Breast epithelium (tissue), 4 donors: ENCODE results near the gene NUMB. TPM values are rescaled to one million over a fixed set of nuclear protein-coding genes. Genes with fewer than 3 reads are reported as not detected.

Experiments
- DNase-seq, 2 donors: peaks; one replicate each; pipeline ENCODE4 v3.0.0-alpha.2; 2019; ENCODE audit warnings: low spot score in 2 of 2
- H3K27ac ChIP-seq, 2 donors: fragments of 200-600 bp; sonication (generic) in 1 of 2; one replicate each; pipeline ENCODE4 v1.5.1; 2016 to 2019; ENCODE audit warnings: mild to moderate bottlenecking in 1 of 2
- H3K27me3 ChIP-seq, 2 donors: fragments of 200-600 bp; sonication (generic) in 1 of 2; one replicate each; pipeline versions ENCODE4 v1.5.1 to v1.6.0; 2017 to 2019; ENCODE audit warnings: control low read depth in 1 of 2, mild to moderate bottlenecking in 1 of 2
- H3K36me3 ChIP-seq: fragments of 200-600 bp; one replicate; pipeline ENCODE4 v1.5.1; 2019
- H3K4me1 ChIP-seq, 2 donors: fragments of 200-600 bp; sonication (generic); one replicate each; pipeline ENCODE4 v1.5.1; 2016 to 2019; ENCODE audit warnings: control low read depth in 1 of 2
- H3K4me3 ChIP-seq, 3 donors: fragments of 200-600 bp; sonication (generic); 1 replicate in 2 of 3; 2 replicates in 1 of 3; pipeline ENCODE4 v1.5.1; 2016 to 2019; ENCODE audit warnings: mild to moderate bottlenecking in 3 of 3, moderate library complexity in 2 of 3
- H3K9me3 ChIP-seq, 2 donors: fragments of 200-600 bp; sonication (generic) in 1 of 2; one replicate each; pipeline ENCODE4 v1.5.1; 2016 to 2019; ENCODE audit warnings: control low read depth in 1 of 2
- CTCF ChIP-seq, 3 donors: fragments of 450-650 bp; IDR thresholded peaks; one replicate each; pipeline ENCODE4 v1.5.1; 2016 to 2017; ENCODE audit warnings: antibody characterized with exemption in 3 of 3, mild to moderate bottlenecking in 3 of 3, moderate library complexity in 3 of 3
- POLR2A ChIP-seq: fragments of 450-650 bp; IDR thresholded peaks from one replicate; pipeline ENCODE4 v1.6.1; 2016; ENCODE audit warnings: antibody characterized with exemption, mild to moderate bottlenecking, moderate library complexity
- POLR2AphosphoS5 ChIP-seq, 3 donors: sonication (generic); formaldehyde crosslinking; IDR thresholded peaks; one replicate each; pipeline ENCODE4 v1.6.1; 2017; ENCODE audit warnings: antibody characterized with exemption in 3 of 3
- intact Hi-C: fragments of 100-400 bp; cut with DNase I; formaldehyde crosslinking; loops from one replicate; pipeline ENCODE4 v1.15.1; 2023; ENCODE audit warnings: low total_unique reads
- total RNA-seq, 3 donors: library from RNA; depleted of rRNA; stranded (reverse); fragments of >200 nt; gene quantifications; one replicate each; pipeline ENCODE4 v1.1.0, GENCODE V29; 2016

NUMB gene
- total RNA-seq, 3 donors from 2014 or later = 49.6 to 84.0 (median 61.6) TPM

DNA sequence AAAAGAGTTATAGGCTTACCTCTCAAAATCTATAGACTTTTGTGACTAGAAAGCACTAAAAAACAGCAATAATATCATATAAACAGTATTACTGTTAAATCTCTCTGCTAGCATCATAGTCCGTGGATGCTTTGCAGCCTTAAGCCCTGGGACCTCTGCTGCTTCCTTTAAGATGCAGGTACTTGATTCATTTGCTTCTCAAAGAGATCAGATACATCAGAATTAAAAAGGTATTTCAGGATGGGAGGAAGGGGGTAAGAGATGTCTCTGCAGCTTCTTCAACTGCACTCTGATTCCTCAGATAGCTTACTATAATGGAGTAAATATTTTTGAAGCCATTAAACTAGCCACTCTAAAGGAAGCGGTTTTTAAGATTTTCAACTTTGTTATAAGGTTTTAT is 171.7 kb downstream of the NUMB start:
- no peaks in the 10 kb centered on the region for H3K4me1 ChIP-seq
- TF ChIP-seq POLR2AphosphoS5 (IDR thresholded peaks at IDR 0.05) (no peak), CTCF (IDR thresholded peaks at IDR 0.05) (no peak), POLR2A (no peak)
- H3K9me3 ChIP-seq = no peaks in the 10 kb centered on the region
- H3K27ac ChIP-seq = no peak overlapping the region
- intact Hi-C loops = loop anchor here (10.0 kb wide), 1 partner anchor 52 kb away; the partner anchor contains the start of gene PAPLN
- no peak for DNase-seq
- H3K36me3 ChIP-seq = peaks cover under 1% of the 10 kb centered on the region
- H3K27me3 ChIP-seq = no peaks in the 10 kb centered on the region
- no peak overlapping the region for H3K4me3 ChIP-seq

GRCh38 chr14:73285979-73286378 is 172.4 kb downstream of the NUMB start:
- Histone ChIP-seq H3K4me1 (no peaks in the 10 kb centered on the region), H3K4me3 (no peak overlapping the region), H3K36me3 (peaks cover 5% of the 10 kb centered on the region), H3K27me3 (no peaks in the 10 kb centered on the region), H3K9me3 (no peaks in the 10 kb centered on the region), H3K27ac (no peak overlapping the region)
- DNase-seq = no peak
- no peak for TF ChIP-seq POLR2A
- no peak for TF ChIP-seq POLR2AphosphoS5 (IDR thresholded peaks at IDR 0.05)
- TF ChIP-seq CTCF (IDR thresholded peaks at IDR 0.05) = no peak
- intact Hi-C loops = loop anchor here (10.0 kb wide), 1 partner anchor 51 kb away; the partner anchor contains the start of gene PAPLN

DNA sequence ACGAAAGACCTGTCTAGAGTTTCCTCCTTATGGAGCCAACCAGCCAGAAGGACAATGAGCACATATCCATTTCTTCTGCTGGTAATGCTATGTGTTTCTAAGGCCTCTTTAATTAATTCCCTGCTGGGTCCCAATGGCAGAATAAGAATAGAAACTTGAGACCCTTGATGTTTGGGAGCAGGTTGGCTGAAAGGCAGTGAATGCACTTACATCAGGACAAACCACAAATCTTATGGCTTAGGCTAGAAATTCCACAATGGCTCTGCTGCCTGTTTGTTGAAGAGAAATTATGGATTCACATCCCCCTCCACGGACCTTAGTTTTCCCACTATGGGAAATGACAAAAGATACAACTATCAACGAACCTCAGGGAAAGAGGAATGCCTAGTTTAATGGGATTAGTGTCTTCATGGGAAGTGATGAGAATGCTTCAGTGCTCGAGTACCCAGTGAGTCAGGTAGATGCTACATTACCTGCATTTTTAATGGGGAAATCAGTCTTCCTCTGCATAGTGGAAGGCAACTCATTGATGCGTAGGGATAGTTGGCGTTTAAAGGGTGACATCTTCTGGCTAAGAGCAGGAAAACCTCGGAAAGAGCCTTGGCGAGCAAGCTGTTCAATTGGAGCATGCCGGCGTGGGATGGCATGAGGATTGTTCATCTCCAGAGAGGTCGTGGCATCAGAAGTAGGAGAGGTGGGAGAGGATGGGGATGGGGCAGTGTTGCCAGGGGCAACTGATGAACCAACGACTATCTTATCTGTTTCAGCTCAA is 174.6 kb downstream of the NUMB start:
- Histone ChIP-seq H3K9me3 (no peaks in the 10 kb centered on the region), H3K27me3 (no peaks in the 10 kb centered on the region), H3K27ac (no peak overlapping the region), H3K4me3 (no peak overlapping the region), H3K4me1 (no peaks in the 10 kb centered on the region), H3K36me3 (peaks cover 5% of the 10 kb centered on the region)
- intact Hi-C loops = loop anchor here (10.0 kb wide), 1 partner anchor 49 kb away; the partner anchor contains the start of gene PAPLN
- DNase-seq = no peak
- TF ChIP-seq CTCF (IDR thresholded peaks at IDR 0.05) = no peak
- no peak for TF ChIP-seq POLR2AphosphoS5 (IDR thresholded peaks at IDR 0.05)
- TF ChIP-seq POLR2A = no peak

DNA sequence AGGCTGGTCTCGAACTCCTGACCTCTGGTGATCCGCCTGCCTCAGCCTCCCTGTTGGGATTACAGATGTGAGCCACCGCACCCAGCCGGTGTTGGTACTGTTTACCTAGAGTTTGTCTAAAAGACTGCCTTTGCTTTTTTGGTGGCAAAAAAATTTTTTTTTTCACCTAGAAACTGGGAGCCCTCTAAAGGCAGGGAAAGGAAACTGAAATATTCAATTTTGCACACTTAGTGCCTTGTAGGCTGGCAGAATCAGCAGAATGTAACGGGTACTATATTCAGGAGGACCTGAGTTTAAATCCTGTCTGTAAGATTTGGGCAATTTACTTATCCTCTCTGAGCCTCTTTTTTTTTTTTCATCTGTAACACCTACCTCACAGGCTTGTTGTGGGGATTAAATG is 177.4 kb downstream of the NUMB start:
- no peak overlapping the region for H3K4me3 ChIP-seq
- H3K9me3 ChIP-seq = no peaks in the 10 kb centered on the region
- no peaks in the 10 kb centered on the region for H3K27me3 ChIP-seq
- peaks cover 5% of the 10 kb centered on the region for H3K36me3 ChIP-seq
- no peak for DNase-seq
- TF ChIP-seq POLR2A (no peak), CTCF (IDR thresholded peaks at IDR 0.05) (no peak), POLR2AphosphoS5 (IDR thresholded peaks at IDR 0.05) (no peak)
- intact Hi-C loops = loop anchor here (10.0 kb wide), 1 partner anchor 46 kb away; the partner anchor contains the start of gene PAPLN
- no peak overlapping the region for H3K27ac ChIP-seq
- no peaks in the 10 kb centered on the region for H3K4me1 ChIP-seq

DNA sequence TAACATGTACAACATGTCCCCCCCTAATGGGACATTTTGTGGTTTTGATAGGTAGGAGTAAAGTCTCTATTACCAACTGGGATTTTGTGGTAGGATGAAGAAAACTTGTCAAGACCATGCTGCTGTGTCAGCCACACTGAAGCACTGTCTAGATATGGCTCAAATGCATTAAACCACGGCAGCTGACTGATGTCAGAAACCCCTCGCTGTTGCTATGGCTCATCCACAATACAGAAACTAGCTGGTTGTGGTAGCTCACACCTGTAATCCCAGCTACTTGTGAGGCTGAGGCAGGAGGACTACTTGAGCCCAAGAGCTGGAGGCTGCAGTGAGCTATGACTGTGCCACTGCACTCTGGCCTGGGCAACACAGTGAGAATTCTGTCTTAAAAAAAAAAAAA is 181.0 kb downstream of the NUMB start:
- Histone ChIP-seq H3K27ac (no peak overlapping the region), H3K36me3 (peaks cover 5% of the 10 kb centered on the region), H3K4me1 (no peaks in the 10 kb centered on the region), H3K27me3 (no peaks in the 10 kb centered on the region), H3K4me3 (no peak overlapping the region), H3K9me3 (no peaks in the 10 kb centered on the region)
- TF ChIP-seq CTCF (IDR thresholded peaks at IDR 0.05) = no peak
- no peak for TF ChIP-seq POLR2AphosphoS5 (IDR thresholded peaks at IDR 0.05)
- TF ChIP-seq POLR2A = no peak
- DNase-seq = no peak
- intact Hi-C loops = no loop called here
